NCI-H2081 treated with DMSO at 0.1 percent for 48 hours (cell line): Measurements from ENCODE around the gene BHLHA15.
"Not testable (repeated sequence)": the region's sequence is repeated elsewhere in the genome, so short reads cannot be mapped to it uniquely, and the experiment has no call there.

Source experiments
- DNase-seq: peaks from one replicate; lab custom pipeline; 2025; lab: John Stamatoyannopoulos, UW

Gene BHLHA15

DNA sequence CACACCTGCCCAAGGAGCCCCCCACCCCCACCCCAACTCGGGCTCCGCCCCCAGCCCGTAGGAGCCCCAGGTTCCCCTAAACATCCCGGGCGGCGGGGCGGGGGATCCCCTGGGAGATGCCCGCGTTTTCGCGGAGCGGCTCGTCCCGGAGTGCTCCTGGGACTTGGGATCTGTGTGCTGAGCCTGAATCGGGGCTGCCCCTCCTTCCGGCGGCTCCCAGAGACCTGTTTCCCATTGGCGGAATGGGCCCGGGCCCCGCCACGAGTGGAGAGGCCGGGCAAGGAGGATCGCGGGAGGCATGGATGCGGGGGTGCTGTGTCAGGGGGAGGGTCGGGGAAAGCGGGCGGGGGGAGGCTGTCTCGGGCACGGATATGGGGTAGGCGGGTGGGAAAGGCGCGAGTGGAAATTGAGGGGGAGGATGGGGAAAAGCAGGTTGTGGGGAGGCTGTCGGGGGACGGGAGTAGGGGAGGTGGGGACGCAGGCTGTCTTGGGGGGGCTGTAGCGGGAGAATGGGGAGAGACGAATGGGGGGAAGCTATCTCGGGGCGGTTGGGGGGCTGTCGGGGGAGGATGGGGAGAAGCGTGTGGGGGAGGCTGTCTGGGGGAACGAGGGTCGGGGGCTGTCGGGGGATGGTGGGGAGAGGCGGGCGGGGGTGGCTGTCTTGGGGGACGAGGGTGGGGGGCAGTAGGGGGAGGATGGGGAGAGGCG is 572 bp upstream of the BHLHA15 start:
- no peak for DNase-seq

- no peak for DNase-seq
These were observed 665 bp downstream of the BHLHA15 start for GRCh38 chr7:98211676-98212531.

DNA sequence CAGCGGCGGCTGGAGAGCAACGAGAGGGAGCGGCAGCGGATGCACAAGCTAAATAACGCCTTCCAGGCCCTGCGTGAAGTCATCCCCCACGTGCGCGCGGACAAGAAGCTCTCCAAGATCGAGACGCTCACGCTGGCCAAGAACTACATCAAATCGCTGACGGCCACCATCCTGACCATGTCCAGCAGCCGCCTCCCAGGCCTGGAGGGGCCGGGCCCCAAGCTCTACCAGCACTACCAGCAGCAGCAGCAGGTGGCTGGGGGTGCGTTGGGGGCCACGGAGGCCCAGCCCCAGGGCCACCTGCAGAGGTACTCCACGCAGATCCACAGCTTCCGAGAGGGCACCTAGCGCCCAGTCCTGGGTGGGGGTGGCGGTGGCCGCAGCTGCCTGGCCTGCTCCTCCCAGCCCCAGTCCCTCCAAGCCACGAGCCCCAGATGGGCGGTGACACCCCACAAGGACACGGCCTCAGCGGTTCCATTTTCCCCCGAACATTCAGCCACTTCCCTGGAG is 1.3 kb downstream of the BHLHA15 start:
- DNase-seq: no peak

GRCh38 chr7:98213296-98213887 is 2.2 kb downstream of the BHLHA15 start:
- no peak for DNase-seq

DNA sequence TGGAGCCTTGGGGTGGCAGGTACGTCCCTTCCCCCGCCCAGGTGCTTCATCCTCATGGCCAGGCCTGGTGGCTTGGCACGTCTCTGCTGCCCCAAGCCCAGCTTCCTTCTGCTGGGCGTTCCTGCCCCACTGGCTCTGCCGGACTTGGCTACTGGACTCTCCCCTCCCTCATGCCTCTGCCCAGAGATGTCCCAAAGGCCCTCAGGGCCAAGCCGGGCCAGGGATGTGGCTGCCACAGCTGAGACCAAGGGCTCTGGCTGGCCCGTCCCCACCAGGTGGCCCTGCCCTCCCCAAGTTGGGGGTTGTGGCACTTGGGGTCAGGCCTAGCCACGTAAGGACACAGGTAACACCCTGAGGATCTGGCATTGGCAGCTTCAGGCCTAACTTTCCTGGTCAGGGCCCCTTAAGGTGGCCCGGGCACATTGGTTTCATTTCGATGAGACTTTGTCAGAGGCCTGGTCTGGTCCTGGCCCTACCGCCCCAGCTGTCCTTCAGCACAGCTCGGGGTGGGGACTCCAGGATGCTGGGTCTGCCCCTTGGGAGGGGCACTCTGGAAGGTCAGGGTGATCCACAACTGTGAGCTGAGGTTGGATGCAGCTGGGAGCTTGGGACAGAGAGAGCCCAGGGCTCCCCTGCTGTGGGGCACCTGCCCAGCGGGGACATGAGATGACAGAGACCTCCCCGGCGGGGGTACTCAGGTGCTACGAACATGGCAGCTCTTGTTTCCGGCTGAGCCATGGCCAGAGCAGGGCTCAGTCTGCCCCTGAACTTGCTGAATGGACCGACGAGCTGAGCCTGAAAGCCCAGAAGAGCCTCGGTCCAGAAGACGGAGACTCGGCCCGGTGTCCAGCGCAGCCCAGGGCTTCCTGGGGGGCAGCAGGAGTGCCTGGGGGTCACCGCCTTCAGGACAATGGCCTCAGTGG is 2.9 kb downstream of the BHLHA15 start:
- no peak for DNase-seq

DNA sequence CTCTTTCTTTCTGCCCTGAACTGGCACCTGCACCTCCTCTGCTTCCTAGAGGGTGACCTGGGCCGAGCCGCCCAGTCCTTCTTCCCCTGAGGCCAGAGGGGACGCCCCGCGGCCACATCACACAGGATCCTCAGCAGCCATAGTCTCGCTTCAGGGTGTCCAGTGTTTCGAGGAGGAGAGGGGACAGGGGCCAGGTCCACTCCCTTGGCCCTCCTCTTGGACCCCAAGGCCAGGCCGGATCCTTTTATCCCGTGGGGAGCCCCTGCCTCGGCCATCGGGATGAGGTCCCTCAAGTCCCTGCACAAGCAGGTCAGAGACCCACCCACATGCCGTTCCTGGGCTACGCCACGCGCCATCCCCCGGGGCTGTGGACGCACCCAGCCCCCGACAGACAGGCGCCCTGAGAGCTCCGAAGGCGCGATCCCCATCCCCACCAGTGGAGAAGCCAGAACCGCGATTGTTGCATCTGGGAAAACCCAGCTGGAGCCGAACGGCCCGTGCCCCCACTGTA is 3.6 kb downstream of the BHLHA15 start:
- no peak for DNase-seq

DNA sequence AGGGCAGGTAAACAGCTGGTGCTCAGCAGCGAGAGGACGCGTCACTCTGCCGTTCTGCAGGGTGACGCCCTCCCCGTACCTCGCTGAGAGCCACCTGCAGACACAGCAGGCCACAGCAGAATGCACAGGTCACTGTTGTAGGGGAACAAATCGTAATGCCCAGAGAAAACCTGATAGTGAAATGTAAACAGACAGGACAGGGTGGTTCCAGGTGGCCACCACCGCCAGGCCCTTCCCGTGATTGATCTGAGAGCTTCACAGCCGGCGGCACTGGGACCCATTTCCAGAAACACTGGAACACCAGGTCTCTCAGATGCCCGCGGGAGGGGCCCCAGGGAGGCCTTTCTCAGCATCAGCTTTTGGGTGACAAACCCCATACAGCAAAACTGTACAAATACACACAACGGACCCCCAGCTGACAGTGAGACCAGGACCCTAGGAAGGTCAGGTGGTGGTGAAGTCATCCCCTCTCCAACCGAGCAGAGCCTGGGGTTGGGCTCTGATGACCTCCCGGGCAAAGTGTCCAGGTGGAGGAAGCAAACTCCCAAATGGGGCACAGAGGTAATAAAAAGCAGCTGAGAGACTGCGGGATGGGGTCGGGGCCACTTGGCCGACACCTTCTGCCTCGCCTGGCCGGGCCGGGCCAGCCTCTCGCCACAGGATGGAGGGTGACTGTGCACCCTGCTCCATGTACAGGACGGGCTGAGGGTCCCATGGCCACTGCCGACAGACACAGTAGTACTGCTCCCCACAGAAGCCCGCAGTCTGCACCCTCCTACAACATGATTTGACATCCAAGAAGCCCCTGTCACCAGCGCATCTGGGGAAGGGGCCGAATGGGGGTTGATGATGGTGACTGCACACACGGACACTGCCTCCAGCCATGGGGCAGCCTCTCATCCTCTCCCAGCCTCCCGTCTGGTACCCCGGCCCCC is 4.6 kb downstream of the BHLHA15 start:
- no peak for DNase-seq

- DNase-seq: no peak
These were observed 5.8 kb downstream of the BHLHA15 start for GRCh38 chr7:98216941-98217622.

DNA sequence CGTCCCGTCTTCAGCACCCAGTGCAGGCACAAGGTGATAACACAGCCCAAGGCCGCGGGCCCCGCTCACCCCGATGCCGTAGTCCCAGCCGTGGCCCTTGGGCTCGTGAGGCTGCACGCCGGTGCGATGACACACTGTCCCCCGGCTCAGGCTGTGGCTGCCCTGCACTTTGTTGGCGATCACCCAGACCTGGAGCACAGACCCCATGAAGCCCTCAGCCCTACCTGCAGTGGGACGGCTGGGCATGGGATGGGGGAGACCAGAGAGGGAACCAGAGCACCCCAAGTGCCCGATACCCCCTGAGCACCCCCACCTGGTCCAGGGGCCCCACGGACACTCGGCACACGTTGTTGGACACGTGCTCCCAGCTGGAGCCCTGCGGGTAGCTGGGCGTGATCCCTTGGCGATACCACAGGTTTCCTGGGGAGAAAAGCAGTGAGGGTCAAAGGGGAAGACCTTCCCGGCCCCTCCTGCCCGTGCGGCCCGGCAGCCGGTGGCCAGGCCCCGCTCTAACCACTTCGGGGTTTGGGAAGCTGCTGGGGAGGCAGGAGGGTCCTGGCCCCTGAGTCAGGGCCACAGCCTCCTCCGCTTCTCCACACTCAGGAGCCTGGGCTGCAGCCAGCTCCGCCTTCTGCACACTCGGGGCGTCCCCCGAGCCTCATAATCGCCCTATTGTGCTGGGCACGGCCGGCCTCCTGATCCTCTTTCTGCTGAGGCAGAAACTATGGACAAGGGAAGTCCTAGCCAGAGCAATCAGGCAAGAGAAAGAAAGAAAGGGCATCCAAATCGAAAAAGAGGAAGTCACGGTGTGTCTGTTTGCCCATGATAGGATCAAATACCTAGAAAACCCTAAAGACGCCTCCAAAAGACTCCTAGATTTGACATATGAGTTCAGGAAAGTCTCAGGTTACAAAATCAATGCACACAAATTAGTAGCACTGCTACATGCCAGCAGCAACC is 6.7 kb downstream of the BHLHA15 start:
- DNase-seq: peak; percentile 21

DNA sequence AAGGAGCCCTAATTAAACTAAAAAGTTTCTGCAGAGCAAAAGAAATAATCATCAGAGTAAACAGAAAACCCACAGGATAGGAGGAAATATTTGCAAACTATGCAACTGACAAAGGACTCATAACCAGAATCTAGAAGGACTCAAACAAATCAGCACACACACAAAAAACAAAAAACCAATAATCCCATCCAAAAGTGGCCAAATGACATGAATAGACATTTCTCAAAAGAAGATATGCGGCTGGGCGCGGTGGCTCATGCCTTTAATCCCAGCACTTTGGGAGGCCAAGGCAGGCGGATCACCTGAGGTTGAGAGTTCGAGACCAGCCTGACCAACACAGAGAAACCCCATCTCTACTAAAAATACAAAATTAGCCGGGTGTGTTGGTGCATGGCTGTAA is 8.1 kb downstream of the BHLHA15 start:
- DNase-seq: not testable (repeated sequence)

- no peak for DNase-seq
These were observed 10.6 kb downstream of the BHLHA15 start for GRCh38 chr7:98221611-98222532.

- DNase-seq: no peak
These were observed 11.4 kb downstream of the BHLHA15 start for GRCh38 chr7:98222533-98223195.

DNA sequence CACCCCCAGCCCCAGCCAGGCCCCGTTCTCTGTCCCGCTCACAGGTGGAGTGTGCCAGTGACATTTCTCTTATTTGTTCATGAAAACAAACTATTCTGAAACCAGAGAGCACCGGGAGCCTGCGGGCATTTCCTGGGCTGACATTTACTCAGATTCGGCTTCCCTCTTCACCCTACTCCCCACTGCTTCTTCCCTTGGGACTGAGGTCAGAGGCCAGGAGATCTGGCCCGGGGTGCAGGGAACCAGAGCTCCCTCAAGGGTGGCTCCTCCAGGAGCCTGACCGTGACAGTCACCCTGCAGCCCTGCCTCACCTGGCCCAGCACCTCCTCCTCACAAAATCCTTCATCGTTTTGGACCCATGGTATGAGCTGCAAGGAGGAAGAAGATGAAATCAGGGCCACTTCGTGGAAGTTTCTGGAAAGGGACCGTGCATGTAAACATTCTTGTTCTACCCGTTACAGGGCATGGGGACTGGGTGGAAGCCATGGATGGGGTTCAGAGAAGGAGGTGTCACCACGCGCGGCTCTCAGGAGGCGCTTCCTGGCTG is 12.2 kb downstream of the BHLHA15 start:
- DNase-seq: no peak

DNA sequence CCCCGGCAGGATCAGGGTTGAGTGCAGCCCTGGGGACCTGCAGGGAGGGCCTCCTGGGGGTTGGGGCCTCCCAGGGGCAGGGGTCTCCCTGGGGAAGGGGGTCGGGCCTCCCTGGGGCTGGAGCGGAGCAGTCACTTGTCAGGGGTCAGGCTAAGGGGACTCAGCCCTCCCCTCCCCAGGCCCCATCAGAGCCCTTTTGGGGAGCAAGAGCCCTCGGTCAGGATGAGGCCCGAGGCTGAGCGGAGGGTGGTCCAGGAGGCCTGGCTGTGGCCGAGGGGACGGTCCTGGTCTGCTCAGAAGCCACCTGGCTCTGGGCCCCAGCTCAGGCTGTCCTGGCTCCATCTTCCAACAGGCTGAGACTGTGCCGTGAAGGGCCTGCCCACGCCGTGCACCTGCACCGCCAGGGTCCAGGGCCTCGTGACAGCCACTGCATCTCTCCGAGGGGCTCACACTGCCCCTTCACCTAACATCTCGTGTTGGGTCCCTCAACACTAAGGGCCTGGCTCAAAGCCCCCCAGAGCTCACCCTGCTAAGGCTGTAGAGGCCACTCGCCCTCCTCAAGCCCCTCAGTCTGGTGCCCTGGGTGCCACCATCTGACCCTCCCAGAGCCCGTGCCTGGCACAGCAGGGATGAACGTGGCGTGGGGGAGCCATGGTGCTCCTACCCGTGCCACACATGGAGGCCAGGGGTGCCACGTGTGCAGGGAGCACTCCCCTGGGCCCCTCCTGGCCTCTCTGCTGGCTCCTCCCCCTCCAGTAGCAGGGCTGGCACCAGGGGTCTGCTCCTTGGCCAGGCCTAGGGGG is 12.9 kb downstream of the BHLHA15 start:
- DNase-seq: no peak

DNA sequence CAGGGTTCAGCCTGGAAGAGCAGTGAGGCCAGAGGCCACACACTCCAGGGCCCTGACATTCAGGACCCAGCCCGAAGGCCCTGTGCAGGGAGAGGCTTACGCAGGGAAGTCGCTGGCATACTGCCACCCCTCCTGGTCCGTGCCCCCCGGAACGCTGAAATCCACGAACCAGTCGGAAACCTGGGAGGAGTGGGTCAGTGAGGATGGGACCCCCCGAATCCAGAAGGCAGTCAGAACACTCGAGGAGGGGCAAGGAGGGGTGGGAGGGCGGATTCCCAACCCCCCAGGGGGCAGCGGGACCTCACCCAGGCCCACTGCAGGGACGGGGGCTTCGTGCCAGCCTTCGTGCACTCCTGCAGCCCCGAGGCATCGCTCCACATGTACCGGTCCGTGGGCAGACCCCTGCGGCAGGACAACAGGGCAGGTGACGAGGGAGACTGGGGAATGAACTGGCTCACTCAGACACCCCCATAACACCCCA is 13.5 kb downstream of the BHLHA15 start:
- no peak for DNase-seq
